Kidney epithelial cell (primary cell): Measurements from ENCODE around the gene CMAS. TPM values are rescaled to one million over a fixed set of nuclear protein-coding genes. Genes with fewer than 3 reads are reported as not detected.

ENCODE experiments used
- DNase-seq: peaks from one replicate; pipeline ENCODE4 v3.0.0-alpha.2; 2010; ENCODE audit warnings: low read depth
- H3K27me3 ChIP-seq: 2 replicates; pipeline ENCODE4 v1.6.0; 2011; ENCODE audit warnings: low read length; ENCODE audit not compliant: control insufficient read depth, insufficient read depth
- H3K36me3 ChIP-seq: 2 replicates; pipeline ENCODE4 v1.5.1; 2011; ENCODE audit warnings: low read length; ENCODE audit not compliant: control insufficient read depth, insufficient read depth
- H3K4me3 ChIP-seq: 2 replicates; pipeline ENCODE4 v1.5.1; 2011; ENCODE audit warnings: low read depth, mild to moderate bottlenecking, control low read depth, low read length
- CTCF ChIP-seq: IDR thresholded peaks from 2 replicates; pipeline ENCODE4 v1.5.1; 2011; ENCODE audit warnings: mild to moderate bottlenecking, moderate library complexity, low read length, control low read depth, inconsistent platforms; ENCODE audit not compliant: insufficient read depth, poor library complexity, severe bottlenecking
- total RNA-seq: library from RNA; depleted of rRNA; stranded (reverse); fragments of >200 nt; gene quantifications from 2 replicates; pipeline ENCODE4 v1.2.3, GENCODE V29; 2015

CMAS gene
- total RNA-seq, 1 donor from 2014 or later: 30.2 TPM

- DNase-seq: no peak
- Histone ChIP-seq H3K4me3 (no peak overlapping the region), H3K27me3 (no peaks in the 10 kb centered on the region), H3K36me3 (no peaks in the 10 kb centered on the region)
- TF ChIP-seq CTCF: no peak
Observed at GRCh38 chr12:22059976-22060647, 14.1 kb downstream of the CMAS start.

GRCh38 chr12:22064968-22065367 is 18.9 kb downstream of the CMAS start:
- no peak for DNase-seq
- H3K27me3 ChIP-seq: no peaks in the 10 kb centered on the region
- no peak for TF ChIP-seq CTCF
- no peaks in the 10 kb centered on the region for H3K36me3 ChIP-seq
- no peak overlapping the region for H3K4me3 ChIP-seq

- DNase-seq: no peak
- Histone ChIP-seq H3K36me3 (no peaks in the 10 kb centered on the region), H3K27me3 (no peaks in the 10 kb centered on the region), H3K4me3 (no peak overlapping the region)
- TF ChIP-seq CTCF: no peak
Observed at GRCh38 chr12:22066310-22066709, 20.3 kb downstream of the CMAS start.

GRCh38 chr12:22069851-22070250 is 23.8 kb downstream of the CMAS start:
- Histone ChIP-seq H3K27me3 (no peaks in the 10 kb centered on the region), H3K36me3 (no peaks in the 10 kb centered on the region), H3K4me3 (no peak overlapping the region)
- no peak for TF ChIP-seq CTCF
- no peak for DNase-seq

GRCh38 chr12:22082190-22082701 is 36.2 kb downstream of the CMAS start:
- H3K36me3 ChIP-seq: no peaks in the 10 kb centered on the region
- H3K4me3 ChIP-seq: no peak overlapping the region
- H3K27me3 ChIP-seq: no peaks in the 10 kb centered on the region
- no peak for TF ChIP-seq CTCF
- DNase-seq: no peak

- DNase-seq: no peak
- peak; percentile 22 for TF ChIP-seq CTCF
- Histone ChIP-seq H3K27me3 (no peaks in the 10 kb centered on the region), H3K36me3 (no peaks in the 10 kb centered on the region), H3K4me3 (no peak overlapping the region)
Observed at GRCh38 chr12:22083167-22083566, 37.1 kb downstream of the CMAS start.
